ENCODE data around the gene SRMS.

SRMS gene

DNA sequence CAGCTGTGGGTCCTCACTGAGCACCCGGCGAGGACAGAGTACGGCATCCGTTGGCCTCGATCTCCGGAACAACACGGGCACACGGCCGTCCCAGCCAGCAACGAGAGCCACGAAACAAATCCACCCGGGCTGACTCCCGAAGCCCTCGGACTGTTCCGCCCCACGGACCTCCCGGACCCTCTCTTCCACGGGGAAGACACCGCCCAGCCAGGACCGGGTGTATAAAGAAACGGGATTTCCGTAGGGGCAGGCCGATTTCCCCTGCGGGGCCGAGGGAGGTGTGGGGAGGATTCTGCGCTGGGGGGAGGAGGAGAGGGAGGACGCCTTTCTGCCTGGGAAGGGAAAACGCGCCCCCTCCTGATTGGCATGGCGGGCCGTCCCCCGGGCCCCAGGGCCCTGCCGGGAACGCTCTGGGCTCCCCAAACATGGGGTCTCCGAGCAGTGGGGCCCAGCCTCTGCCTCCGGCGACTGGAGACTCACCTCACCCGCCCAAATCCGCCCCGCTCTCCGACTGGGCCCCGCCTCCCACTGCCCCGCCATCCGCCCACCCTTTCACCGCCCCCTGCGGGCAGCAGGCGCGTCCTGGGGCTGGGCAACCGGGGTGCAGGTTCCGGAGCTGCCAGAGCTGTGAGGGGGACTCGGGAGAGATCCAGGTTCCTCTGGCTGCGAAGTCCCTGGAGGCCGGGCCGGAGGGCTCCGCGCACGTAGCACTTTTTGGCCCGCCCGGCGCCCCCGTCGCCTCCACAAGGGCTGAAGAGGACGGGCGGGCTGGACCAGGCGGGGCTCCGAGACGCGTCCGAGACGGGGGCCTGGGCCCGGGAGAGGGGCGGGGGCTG lies 27.7 kb downstream of the SRMS start:
- WGBS, 2 donors (ENCODE audit: extremely low coverage in 2 of 2, insufficient read length in 2 of 2, insufficient replicate concordance in 1 of 2) = no CpG with 5 or more reads among the region's 72 CpGs
- Histone ChIP-seq H4K91ac (ENCODE audit: low read depth, low read length, poor library complexity) (no peak overlapping the region), H3K4me2 (ENCODE audit: insufficient read depth, low read length, poor library complexity, severe bottlenecking) (peak overlapping the region; percentile 96), H3K79me1 (ENCODE audit: low read depth, low read length) (peaks cover 22% of the 10 kb centered on the region), H3K4me1 (ENCODE audit: control insufficient read depth in 2 of 2, insufficient read depth in 1 of 2, low read depth in 1 of 2, low read length in 2 of 2) (peaks cover 13 to 15% of the 10 kb centered on the region in 2 donors), H3K9ac (ENCODE audit: low read depth, low read length, poor library complexity) (peak overlapping the region; percentile 90), H3K14ac (ENCODE audit: low read length) (peak overlapping the region; percentile 90), H3K27me3 (ENCODE audit: control insufficient read depth in 3 of 3, insufficient read depth in 3 of 3, low read depth in 1 of 3, low read length in 3 of 3) (peaks cover 0 to 3% (median 0%) of the 10 kb centered on the region in 3 experiments), H2AK5ac (ENCODE audit: low read depth, low read length) (peak overlapping the region; percentile 99), H4K8ac (ENCODE audit: low read depth, low read length) (no peak overlapping the region), H2BK15ac (ENCODE audit: low read length) (peak overlapping the region; percentile 97), H2BK5ac (ENCODE audit: low read length) (peak overlapping the region; percentile 96), H3K23ac (ENCODE audit: low read depth, low read length, poor library complexity) (peak overlapping the region; percentile 98), H3K4ac (ENCODE audit: low read length) (peak overlapping the region; percentile 93), H2AFZ (ENCODE audit: low read length) (peak overlapping the region; percentile 91), H3K4me3 (ENCODE audit: low read length in 2 of 2) (peak overlapping the region; percentile 86 to 99), H2BK120ac (ENCODE audit: low read depth, low read length) (peak overlapping the region; percentile 81), H3K27ac (replicated peaks; ENCODE audit: low read length) (peak overlapping the region; percentile 85), H3K36me3 (replicated peaks in 1 of 2; ENCODE audit: control insufficient read depth in 2 of 2, insufficient read depth in 2 of 2, low read length in 2 of 2) (peaks cover 19 to 50% of the 10 kb centered on the region in 2 donors), H3K9me3 (replicated peaks in 1 of 2; ENCODE audit: control insufficient read depth in 2 of 2, insufficient read depth in 1 of 2, low read depth in 1 of 2, low read length in 2 of 2) (peaks cover 12 to 20% of the 10 kb centered on the region in 2 donors), H3K18ac (ENCODE audit: low read length) (peak overlapping the region; percentile 97), H2BK12ac (ENCODE audit: low read length) (peak overlapping the region; percentile 90)
- DNase-seq (ENCODE audit: low spot score) = no peak

DNA sequence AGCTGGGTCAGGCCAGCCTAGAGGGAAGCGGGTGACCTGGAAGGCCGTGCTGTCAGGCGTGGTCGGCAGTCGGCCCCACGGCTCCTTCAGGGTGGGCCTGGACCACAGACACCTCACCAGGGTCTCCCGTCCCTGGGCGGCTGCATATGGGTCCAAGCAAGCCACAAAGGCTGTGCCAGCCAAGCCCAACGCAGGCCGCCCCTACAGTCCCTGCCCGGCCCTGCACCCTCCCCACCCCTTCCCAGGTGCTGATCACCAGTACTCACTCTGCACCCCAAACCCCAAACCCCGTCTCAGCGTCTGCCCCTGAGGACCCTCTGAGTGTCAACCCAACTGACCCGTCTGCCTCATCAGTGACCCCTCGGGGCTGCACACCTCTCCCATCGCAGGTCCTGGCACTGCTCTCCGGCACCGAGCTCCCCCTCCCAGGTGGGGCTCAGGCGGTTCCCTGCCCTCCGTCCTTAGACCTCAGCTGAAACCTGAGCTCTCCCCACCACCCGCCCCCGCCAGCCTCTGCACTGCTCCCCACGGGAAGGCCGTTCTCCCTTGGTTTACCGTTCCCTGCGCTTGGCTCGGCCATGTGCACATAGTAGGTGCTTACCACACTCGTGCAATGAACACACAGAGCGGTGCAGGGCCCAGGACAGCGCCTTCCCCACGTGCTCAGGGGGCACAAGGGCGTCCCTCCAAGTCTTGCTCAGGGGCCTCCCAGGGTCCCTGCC lies 28.4 kb downstream of the SRMS start:
- Histone ChIP-seq H3K4me2 (ENCODE audit: insufficient read depth, low read length, poor library complexity, severe bottlenecking) (peak overlapping the region; percentile 96), H2BK5ac (ENCODE audit: low read length) (peak overlapping the region; percentile 84), H3K9me3 (replicated peaks in 1 of 2; ENCODE audit: control insufficient read depth in 2 of 2, insufficient read depth in 1 of 2, low read depth in 1 of 2, low read length in 2 of 2) (peaks cover 12 to 20% of the 10 kb centered on the region in 2 donors), H4K8ac (ENCODE audit: low read depth, low read length) (no peak overlapping the region), H3K36me3 (replicated peaks in 1 of 2; ENCODE audit: control insufficient read depth in 2 of 2, insufficient read depth in 2 of 2, low read length in 2 of 2) (peaks cover 19 to 50% of the 10 kb centered on the region in 2 donors), H2BK12ac (ENCODE audit: low read length) (peak overlapping the region; percentile 90), H3K4ac (ENCODE audit: low read length) (peak overlapping the region; percentile 93), H2AK5ac (ENCODE audit: low read depth, low read length) (peak overlapping the region; percentile 99), H2BK15ac (ENCODE audit: low read length) (peak overlapping the region; percentile 97), H3K4me3 (ENCODE audit: low read length in 2 of 2) (peak overlapping the region; percentile 86 to 99), H4K91ac (ENCODE audit: low read depth, low read length, poor library complexity) (no peak overlapping the region), H3K79me1 (ENCODE audit: low read depth, low read length) (peaks cover 22% of the 10 kb centered on the region), H2BK120ac (ENCODE audit: low read depth, low read length) (peak overlapping the region; percentile 81), H3K14ac (ENCODE audit: low read length) (peak overlapping the region; percentile 90), H3K27ac (replicated peaks; ENCODE audit: low read length) (no peak overlapping the region), H3K23ac (ENCODE audit: low read depth, low read length, poor library complexity) (peak overlapping the region; percentile 98), H3K18ac (ENCODE audit: low read length) (peak overlapping the region; percentile 97), H3K9ac (ENCODE audit: low read depth, low read length, poor library complexity) (peak overlapping the region; percentile 90), H2AFZ (ENCODE audit: low read length) (peak overlapping the region; percentile 91), H3K27me3 (ENCODE audit: control insufficient read depth in 3 of 3, insufficient read depth in 3 of 3, low read depth in 1 of 3, low read length in 3 of 3) (peaks cover 0 to 3% (median 0%) of the 10 kb centered on the region in 3 experiments), H3K4me1 (ENCODE audit: control insufficient read depth in 2 of 2, insufficient read depth in 1 of 2, low read depth in 1 of 2, low read length in 2 of 2) (peaks cover 13 to 14% of the 10 kb centered on the region in 2 donors)
- no peak for DNase-seq (ENCODE audit: low spot score)
- WGBS, 2 donors (ENCODE audit: extremely low coverage in 2 of 2, insufficient read length in 2 of 2, insufficient replicate concordance in 1 of 2) = no CpG with 5 or more reads among the region's 32 CpGs

DNA sequence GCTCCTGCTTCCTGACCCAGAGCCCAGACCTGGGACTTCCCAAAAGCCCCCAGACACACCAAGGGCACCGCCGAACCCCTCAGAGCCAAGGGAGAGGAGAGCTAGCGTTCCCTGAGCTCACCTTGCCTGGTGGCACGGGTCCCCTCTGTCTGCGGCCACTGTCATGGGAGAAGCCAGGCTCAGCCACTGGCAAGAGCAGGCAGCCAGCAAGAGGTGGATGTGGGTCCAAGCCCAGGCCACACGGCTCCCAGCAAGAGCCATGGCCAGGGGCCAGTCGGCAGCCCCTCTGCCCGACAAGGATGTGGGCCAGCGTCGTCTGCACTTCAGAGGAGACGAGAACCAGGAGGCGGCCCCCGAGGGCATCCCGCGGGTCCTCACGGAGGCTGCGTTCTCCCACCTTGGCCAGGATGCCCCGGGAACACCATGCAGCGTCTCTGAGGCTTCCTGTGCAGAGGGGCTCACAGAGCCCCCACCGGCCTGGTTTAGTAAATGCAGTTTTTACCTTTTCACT lies 29.1 kb downstream of the SRMS start:
- no peak overlapping the region for H2BK120ac ChIP-seq (ENCODE audit: low read depth, low read length)
- no CpG with 5 or more reads among the region's 20 CpGs for whole genome bisulfite sequencing, 2 donors (ENCODE audit: extremely low coverage in 2 of 2, insufficient read length in 2 of 2, insufficient replicate concordance in 1 of 2)
- no peak overlapping the region for H3K4ac ChIP-seq (ENCODE audit: low read length)
- peaks cover 0 to 3% (median 0%) of the 10 kb centered on the region in 3 experiments for H3K27me3 ChIP-seq (ENCODE audit: control insufficient read depth in 3 of 3, insufficient read depth in 3 of 3, low read depth in 1 of 3, low read length in 3 of 3)
- peak overlapping the region; percentile 84 for H2BK5ac ChIP-seq (ENCODE audit: low read length)
- H2AFZ ChIP-seq (ENCODE audit: low read length) = no peak overlapping the region
- no peak overlapping the region for H3K4me3 ChIP-seq (ENCODE audit: low read length in 2 of 2)
- H4K91ac ChIP-seq (ENCODE audit: low read depth, low read length, poor library complexity) = no peak overlapping the region
- H3K79me1 ChIP-seq (ENCODE audit: low read depth, low read length) = peaks cover 22% of the 10 kb centered on the region
- H3K9me3 ChIP-seq (replicated peaks in 1 of 2; ENCODE audit: control insufficient read depth in 2 of 2, insufficient read depth in 1 of 2, low read depth in 1 of 2, low read length in 2 of 2) = peaks cover 8 to 15% of the 10 kb centered on the region in 2 donors
- no peak overlapping the region for H3K27ac ChIP-seq (replicated peaks; ENCODE audit: low read length)
- peak overlapping the region; percentile 19 for H3K18ac ChIP-seq (ENCODE audit: low read length)
- peaks cover 14 to 44% of the 10 kb centered on the region in 2 donors for H3K36me3 ChIP-seq (replicated peaks in 1 of 2; ENCODE audit: control insufficient read depth in 2 of 2, insufficient read depth in 2 of 2, low read length in 2 of 2)
- H2BK12ac ChIP-seq (ENCODE audit: low read length) = no peak overlapping the region
- H2BK15ac ChIP-seq (ENCODE audit: low read length) = no peak overlapping the region
- peak overlapping the region; percentile 47 for H3K14ac ChIP-seq (ENCODE audit: low read length)
- no peak overlapping the region for H3K4me2 ChIP-seq (ENCODE audit: insufficient read depth, low read length, poor library complexity, severe bottlenecking)
- peak overlapping the region; percentile 96 for H3K23ac ChIP-seq (ENCODE audit: low read depth, low read length, poor library complexity)
- peak overlapping the region; percentile 12 for H3K9ac ChIP-seq (ENCODE audit: low read depth, low read length, poor library complexity)
- peak overlapping the region; percentile 72 for H4K8ac ChIP-seq (ENCODE audit: low read depth, low read length)
- DNase-seq (ENCODE audit: low spot score) = no peak
- H3K4me1 ChIP-seq (ENCODE audit: control insufficient read depth in 2 of 2, insufficient read depth in 1 of 2, low read depth in 1 of 2, low read length in 2 of 2) = peaks cover 13 to 14% of the 10 kb centered on the region in 2 donors
- H2AK5ac ChIP-seq (ENCODE audit: low read depth, low read length) = peak overlapping the region; percentile 99
